Stimulated activated CD4-positive, alpha-beta T cell treated with anti-CD3 and anti-CD28 coated beads, Interleukin-4, amount 100 ng/mL, for 4 hours (primary cell): ENCODE results near the gene ELP5.
A peak's percentile ranks its signal among the peaks of the same experiment; 100 is the strongest.

Experiments used
- DNase-seq, 2 experiments: peaks; one replicate each; pipeline ENCODE4 v3.0.0-alpha.2; 2020

ELP5 gene

DNA sequence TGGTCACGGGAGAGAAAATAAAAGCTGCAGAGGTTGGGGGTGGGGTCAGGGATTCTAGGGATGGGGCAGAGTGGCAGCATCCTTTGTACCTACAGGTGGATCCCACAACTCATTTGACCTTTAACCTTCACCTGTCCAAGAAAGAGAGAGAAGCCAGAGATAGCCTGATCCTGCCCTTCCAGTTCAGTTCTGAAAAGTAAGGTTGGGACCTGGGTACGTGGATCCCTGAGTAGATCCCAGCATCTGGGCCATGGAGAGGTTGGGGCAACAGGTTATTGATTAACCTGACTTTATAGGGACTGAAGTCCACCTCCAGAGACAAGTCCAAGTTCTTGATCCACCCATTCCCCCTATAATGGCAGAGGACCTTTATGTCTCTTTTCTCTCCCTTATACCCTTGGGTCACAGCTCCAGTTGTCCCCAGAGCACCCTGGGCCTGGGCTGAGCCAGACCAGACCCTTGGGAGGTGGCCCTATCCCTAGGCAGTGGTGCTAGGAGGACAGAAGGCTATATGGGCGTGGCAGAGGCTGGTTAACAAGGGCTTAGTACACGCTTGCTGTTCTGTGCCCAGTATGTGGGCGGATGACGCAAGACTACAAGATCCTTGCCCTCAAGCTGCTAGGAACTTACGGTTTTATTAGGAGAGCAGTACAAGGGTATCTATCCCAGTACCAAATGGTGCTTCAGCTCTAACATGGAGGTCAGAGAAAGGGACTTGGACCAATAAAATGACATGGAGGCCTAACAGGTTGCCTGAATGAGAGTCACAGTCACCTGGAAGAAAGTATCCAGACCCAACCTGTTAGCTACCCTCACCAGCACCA lies 6.9 kb downstream of the ELP5 start:
- no peak for DNase-seq

DNA sequence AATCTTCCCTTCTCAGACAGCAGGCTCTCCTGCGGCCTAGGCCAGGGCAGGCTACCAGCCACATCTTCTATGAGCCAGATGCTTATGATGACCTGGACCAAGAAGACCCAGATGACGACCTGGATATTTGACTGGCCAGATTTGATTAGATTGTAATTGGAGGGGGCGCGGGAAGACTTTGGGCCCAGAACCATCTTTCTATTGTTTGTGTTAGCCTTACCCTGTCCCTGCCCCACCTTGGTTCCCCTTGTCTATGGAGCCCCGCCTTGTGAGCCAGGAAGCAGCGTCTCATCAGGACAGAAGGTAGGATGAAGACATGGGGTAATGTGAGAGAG lies 7.5 kb downstream of the ELP5 start:
- DNase-seq = no peak

DNA sequence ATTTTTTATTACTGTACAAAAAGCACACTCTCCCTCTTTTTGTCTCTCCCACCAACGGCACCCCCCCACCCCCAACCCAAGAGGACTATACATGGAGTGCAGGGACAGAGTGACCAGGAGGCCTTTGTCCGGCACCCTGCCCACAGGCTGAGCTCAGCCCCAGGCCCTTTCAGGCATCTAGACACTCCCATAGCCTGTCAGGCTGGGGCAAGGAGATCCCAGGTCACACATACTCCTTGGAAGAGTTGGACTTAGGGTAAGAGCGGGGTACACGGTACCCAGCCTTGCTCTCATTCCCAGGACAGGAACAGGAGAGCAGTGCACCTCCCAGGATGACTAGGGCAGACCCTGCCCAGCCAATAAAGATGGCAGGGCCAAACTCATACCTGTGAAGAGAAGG lies 8.1 kb downstream of the ELP5 start:
- DNase-seq = no peak

DNA sequence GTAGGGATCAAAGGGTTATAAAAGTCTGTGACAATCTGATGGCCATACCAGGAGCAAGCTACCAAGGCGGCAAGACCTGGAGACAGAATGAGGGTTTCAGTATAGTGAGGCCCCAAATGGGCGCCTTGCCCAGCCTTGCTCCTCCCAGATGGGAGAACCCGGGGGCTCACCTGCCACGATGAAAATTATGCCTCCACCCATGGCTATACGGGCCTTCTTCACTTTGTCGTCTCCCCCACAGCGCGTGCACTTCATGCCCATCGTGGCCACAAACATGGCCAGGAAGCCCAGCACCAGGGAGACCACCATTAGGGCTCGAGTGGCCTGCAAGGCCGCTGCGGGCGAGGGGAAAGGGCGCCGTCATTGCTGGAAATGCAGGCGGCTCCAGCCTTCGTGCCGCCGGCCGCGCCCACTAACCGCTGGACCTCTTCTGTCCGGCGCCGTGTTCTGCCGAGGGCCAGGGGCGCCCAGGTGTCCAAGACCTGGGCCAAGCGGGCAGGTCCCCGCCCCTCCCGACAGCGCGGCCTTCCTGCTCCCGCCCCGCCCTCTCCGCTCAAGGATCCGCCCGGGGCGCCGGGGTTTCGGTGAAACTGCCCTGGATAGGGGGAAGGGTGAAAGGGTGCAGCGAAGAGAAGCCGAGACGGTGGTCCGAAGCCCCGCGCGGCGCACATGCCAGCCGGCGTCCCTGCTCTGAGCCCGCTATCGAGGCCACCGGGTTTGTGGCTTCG lies 8.8 kb downstream of the ELP5 start:
- peak in 1 of 2 experiments; percentile 45 for DNase-seq

DNA sequence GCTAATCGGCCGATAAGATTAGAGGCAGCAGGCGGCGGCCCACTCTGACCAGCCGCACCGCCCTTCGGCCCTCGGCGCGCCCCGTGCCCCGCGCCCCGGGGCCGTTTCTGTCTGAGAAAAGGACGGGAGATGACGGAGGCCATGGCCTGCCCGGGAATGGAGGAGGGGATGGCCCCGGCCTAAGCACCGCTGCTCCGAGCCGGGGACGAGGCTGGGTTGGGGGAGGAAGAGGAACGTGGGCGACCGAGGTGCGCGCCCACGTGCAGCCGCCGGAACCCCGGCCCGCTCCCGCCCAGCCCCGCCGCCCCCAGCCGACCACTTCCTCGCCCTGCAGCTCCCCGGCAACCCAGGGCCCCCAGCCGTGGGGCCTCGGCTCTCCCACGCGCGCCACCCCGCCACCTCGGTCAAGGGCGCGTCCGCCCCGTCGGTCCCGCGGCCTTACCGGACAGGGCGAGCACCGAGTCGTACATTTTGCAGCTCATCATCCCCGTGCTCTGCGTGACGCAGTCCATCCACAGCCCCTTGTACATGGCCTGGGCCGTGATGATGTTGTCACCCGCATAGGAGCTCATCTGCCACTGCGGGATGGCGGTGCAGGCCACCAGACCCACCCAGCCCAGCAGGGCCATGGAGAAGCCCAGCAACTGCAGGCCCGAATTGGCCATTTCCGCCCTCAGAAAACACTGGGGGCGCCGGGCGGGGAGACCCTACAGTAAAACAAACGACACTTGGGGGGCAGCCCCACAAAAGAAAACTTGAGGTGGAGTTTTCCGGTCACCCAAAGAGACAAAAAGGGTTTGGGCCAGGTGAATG lies 9.6 kb downstream of the ELP5 start:
- DNase-seq = peak; percentile 35 to 54

DNA sequence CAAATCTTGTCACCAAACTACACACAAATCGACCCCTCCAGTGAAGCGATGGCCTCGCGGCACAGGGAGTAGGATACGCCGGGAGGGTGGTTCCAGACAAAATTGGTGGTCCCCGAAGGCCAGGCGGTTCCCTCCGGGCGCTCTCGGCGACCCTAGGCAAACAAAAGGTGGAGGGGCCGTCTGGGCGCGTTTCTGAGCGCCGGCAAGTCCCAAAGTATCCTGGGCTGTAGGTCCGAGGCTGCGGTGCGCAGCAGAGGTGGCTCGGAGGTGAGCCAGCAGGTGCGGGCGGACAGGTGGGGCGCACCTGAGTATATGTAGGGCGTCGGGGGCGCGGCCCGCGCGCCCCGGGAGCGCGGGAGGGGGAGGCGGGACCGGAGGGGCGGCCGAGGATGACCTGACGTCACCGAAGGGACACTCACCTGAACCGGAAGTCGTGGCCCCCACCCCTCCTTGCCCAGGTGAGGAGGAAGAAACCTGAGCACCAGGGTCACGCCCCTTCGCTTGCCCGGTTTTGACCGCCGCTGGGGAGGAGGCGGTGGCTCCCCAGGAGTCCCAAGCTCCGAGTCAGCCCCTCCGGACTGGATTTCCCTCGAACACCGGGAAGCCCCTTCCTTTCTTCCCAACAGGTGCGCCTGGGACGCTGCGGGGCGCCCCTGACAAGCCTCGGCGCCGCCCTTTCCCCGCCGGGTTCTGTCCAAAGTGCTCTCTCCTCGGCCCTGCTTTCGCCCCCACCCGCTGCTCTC lies 10.3 kb downstream of the ELP5 start, which contains the start of gene CLDN7:
Gene CLDN7 (minus strand): TSS at position 287 of the 743 bp plus-strand sequence. CDS start 435 bp downstream, outside the sequence.
- DNase-seq = no peak

DNA sequence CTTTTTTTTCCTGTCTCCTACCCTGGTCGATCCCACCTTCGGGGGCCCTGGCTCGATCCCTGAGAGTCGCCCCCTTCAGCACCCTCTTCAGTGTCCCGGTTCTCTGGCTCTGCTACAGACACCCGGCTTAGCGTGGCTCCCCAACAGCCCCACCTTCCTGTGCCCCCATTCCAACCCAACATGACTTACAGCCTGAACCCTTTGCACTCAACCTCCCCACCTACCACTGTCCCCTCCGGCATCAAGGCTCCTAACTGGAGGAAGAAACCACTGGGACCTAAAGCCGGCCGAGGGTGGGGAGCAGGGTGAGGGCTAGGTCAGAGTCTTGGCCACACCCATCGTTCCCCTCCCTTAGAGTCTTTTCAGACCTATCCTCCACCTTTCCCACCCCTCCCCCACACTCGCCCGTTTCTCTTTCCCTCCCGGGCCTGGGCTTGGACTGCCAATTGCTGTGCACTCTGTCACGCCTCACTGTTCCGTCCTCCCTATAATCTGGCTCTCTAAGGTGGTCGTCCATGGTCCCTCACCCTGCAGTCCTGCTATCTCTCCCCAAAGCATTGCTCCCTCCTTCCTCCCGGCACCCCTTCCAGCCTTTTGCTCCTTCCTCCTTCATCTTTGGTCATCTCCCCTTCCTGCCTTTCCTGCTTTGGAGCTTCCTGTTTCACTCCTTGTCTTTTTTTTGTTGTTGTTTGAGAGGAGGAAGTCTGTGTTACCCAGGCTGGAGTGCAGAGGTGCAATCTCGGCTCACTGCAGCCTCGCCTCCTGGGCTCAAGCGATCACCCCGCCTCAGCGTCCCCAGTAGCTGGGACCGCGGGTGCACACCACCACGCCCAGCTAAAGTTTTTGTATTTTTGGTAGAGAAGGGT lies 11.2 kb downstream of the ELP5 start:
- no peak for DNase-seq

DNA sequence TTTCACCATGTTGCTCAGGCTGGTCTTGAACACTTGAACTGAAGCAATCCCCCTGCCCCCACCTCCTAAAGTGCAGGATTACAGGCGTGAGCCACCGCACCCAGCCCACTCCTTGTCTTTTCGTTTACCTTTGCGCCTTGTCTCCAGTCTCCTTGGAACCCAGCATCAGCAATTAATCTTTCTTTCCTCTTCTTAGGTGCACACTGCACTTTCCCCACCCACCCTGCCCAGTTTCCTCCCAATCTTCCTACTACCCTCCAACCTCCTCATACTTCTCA lies 11.7 kb downstream of the ELP5 start:
- no peak for DNase-seq

DNA sequence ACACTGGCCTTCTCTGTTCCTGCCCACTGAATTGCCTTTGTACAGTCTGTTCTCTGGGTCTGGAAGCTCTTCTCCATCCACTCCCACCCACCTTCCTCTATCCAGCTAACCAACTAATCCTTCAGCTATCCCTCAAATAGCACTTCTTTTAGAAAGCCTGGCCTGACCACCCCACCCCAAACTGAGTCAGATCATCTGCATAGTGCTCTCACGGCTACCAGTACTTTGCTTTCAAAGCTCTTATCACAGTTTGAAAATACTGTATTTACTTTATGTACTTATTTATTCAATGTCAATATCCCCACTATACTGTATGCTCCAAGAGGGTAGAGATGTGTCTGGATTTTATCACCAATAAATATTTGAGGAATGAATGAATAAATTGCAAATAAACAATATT lies 14.8 kb downstream of the ELP5 start:
- DNase-seq = no peak

DNA sequence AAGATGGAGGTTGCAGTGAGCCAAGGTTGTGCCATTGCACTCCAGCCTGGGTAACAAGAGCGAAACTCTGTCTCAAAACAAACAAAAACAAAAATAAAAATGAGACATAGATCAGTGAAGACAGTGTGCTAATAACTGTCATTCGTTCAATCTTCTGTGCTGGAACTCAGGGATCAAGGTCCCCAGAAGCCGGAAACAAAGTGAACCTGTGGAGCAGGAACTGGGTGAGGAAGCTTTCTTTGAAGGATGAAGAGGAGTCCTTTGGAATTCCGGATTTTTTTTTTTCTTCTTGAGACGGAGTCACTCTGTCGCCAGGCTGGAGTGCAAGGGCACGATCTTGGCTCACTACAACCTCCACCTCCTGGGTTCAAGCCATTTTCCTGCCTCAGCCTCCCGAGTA lies 27.4 kb downstream of the ELP5 start:
- no peak for DNase-seq

DNA sequence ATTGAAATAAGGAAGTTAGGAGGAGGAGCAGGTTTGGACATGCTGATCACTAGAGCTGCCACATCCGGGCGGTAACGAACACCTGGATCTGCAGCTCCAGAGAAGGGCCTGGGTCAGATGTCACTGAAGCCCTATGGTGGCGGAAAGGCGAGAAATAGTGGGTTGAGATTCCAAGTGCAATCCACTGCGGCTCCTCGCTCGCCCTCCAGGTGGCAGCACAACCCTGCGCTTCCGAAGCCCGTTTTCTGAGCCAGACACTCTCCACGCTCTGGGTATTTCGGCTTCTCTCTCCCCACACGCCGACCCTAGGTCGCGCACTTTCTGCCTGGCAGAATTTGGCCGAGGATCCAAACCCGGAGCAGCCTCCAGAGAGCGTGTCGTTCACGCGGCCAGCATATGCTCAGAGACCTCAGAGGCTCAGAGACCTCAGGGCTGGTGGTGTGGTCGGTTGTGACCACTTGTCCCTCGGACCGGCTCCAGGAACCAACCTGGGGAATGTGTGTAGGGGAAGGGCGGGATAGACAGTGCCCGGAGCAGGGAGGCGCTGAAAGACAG lies 28.6 kb downstream of the ELP5 start:
- peak; percentile 81 to 82 for DNase-seq

DNA sequence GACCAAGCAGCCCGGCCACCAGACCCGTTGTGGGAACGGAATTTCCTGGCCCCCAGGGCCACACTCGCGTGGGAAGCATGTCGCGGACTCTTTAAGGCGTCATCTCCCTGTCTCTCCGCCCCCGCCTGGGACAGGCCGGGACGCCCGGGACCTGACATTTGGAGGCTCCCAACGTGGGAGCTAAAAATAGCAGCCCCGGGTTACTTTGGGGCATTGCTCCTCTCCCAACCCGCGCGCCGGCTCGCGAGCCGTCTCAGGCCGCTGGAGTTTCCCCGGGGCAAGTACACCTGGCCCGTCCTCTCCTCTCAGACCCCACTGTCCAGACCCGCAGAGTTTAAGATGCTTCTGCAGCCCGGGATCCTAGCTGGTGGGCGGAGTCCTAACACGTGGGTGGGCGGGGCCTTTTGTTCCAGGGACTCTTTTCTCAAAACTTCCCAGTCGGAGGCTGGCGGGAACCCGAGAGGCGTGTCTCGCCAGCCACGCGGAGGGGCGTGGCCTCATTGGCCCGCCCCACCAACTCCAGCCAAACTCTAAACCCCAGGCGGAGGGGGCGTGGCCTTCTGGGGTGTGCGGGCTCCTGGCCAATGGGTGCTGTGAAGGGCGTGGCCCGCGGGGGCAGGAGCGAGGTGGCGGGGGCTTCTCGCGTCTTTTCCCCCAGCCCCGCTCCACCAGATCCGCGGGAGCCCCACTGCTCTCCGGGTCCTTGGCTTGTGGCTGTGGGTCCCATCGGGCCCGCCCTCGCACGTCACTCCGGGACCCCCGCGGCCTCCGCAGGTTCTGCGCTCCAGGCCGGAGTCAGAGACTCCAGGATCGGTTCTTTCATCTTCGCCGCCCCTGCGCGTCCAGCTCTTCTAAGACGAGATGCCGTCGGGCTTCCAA lies 29.3 kb downstream of the ELP5 start, which contains the start of gene SLC2A4:
Gene SLC2A4 (plus strand): TSS at position 645 of the 879 bp plus-strand sequence. CDS start 217 bp downstream, at position 862.
- peak; percentile 88 to 89 for DNase-seq

DNA sequence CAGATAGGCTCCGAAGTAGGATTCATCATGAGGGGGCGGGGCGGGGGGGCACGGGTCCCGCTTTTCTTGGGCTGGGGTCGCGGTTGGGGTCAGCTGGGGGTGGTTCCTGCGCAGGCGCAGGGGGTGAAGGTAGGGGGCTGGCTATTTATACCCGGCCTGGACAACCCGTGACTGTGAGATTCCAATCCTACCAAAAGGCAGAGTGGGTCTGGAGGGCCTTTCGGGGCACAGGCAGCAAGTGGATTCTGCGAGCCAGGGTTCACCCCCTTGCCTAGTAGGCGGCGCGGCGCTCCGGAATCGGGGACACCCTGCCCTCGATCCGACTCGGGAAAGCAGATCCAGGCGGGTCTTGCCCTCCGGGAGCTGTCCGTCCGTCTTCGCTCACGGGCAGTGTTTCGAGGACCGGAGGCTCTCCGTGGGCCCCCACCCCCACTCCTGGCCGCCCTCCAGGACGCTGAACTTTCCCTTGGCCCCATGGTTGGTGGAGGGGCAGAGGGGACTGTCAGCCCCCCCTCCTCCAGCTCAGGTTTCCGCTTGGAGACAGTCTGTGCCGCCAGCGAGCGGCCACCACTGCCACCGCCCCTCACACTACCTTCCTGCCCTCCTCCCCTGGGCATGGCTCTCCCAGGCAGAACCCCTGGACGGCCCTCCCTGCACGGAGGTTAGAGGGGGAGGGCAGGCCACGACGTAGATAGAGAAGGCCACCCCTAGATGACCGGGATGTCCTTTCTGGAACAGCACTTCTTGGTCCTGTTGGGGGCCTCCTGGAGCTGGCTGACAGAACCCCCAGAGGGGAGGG lies 30.1 kb downstream of the ELP5 start:
- DNase-seq = no peak

DNA sequence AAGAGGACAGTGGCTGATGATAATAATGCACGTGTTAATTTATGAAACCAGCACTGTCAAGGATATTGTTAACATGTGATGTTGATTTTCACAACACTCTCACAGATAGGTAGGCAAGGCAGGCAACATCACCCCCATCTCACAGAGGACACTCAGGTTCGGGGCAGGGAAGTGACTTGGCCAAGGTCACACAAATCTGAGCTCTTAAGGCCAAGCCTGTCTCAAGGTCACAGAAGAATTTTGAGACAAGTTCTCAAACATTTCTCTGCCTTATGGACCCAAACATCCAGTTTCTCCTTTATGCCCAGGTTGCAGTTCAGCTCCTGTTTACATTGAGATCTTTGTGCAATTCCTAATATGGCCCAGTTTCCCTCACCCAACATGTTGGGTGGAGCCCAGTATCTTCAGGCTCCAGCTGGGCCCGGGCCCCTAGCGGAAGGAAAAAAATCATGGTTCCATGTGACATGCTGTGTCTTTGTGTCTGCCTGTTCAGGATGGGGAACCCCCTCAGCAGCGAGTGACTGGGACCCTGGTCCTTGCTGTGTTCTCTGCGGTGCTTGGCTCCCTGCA lies 30.8 kb downstream of the ELP5 start:
- no peak for DNase-seq

DNA sequence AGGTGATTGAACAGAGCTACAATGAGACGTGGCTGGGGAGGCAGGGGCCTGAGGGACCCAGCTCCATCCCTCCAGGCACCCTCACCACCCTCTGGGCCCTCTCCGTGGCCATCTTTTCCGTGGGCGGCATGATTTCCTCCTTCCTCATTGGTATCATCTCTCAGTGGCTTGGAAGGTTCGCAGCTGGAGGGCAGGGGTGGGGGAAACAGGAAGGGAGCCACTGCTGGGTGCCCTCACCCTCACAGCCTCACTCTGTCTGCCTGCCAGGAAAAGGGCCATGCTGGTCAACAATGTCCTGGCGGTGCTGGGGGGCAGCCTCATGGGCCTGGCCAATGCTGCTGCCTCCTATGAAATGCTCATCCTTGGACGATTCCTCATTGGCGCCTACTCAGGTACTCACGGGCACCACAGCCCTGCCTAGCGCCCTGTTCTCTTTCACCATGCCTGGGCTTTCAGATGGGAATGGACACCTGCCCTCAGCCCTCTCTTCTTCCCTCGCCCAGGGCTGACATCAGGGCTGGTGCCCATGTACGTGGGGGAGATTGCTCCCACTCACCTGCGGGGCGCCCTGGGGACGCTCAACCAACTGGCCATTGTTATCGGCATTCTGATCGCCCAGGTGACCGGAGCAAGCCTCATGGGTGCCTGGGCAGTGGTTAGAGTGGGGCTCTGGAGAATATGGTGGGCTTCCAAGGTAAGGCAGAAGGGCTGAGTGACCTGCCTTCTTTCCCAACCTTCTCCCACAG lies 31.6 kb downstream of the ELP5 start:
- DNase-seq = no peak

DNA sequence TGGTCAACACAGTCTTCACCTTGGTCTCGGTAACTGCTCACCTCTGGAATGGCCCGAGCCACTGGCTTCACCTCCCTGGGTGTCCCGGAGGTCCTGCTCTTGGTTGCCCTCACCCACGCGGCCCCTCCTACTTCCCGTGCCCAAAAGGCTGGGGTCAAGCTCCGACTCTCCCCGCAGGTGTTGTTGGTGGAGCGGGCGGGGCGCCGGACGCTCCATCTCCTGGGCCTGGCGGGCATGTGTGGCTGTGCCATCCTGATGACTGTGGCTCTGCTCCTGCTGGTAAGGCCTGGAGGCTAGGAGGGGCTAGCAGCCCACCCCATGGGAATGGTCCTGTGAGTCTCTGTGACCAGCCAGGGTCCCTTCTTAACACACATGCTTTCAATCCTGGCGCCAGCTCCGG lies 32.9 kb downstream of the ELP5 start:
- DNase-seq = no peak

DNA sequence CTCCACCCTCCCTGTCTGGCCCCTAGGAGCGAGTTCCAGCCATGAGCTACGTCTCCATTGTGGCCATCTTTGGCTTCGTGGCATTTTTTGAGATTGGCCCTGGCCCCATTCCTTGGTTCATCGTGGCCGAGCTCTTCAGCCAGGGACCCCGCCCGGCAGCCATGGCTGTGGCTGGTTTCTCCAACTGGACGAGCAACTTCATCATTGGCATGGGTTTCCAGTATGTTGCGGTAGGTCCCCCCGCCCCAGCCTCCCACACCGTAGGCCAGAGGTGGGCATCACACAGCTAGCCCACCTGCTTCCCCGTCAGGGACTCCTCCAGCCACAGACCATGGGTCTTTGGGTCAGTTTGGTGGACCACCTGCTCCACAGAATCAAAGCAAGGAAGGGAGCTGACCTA lies 33.7 kb downstream of the ELP5 start:
- no peak for DNase-seq

DNA sequence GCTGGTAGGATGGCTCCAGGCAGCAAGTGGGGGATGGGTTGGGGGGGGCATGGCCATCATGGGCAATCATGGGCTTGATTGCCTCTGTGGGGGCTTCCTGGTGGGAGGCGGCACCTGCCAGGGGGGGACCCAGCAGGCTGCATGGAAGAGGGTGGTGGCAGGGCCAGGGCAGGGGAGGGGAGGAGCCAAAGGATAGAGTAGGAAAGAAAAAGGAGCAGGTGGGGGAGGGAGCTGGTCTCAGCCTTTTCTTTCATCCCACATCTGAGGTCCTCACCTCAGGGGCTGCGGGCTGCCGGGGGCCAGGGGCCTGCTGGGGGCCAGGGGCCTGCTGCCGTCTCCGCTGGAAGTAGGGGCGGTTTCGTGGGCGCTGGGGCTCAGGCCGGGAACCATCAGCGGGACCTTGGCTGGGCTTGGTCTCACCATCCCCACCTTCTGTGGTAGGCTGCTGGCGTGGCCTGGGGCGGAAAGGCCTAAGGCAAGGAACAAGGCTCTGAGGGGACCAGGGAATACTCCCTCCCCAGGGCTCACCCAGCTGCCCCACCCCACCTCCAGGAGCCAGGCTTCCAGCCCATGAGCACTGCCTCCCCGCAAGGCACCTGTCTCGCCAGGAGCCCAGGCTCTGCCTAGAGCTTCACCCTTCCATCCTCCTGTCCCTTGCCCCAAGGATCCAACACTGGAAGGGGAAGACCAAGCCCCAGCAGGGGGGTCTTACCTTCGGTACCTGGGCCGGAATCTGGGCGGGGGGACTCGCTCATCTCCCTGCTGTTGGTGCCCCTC lies 37.4 kb downstream of the ELP5 start:
- DNase-seq = no peak
